Duodenal mucosa (tissue), 2 donors: Measurements from ENCODE around the gene TCFL5.

Experiments used
- H3K27ac ChIP-seq: one replicate; pipeline ENCODE4 v1.7.0; 2013; ENCODE audit warnings: low read depth, low read length
- H3K27me3 ChIP-seq, 2 donors: one replicate each; pipeline ENCODE4 v1.7.0; 2013; ENCODE audit warnings: low read length in 2 of 2, control low read depth in 1 of 2; ENCODE audit not compliant: insufficient read depth in 2 of 2, control insufficient read depth in 1 of 2
- H3K36me3 ChIP-seq, 2 donors: one replicate each; pipeline ENCODE4 v1.7.0; 2013; ENCODE audit warnings: low read length in 2 of 2, control low read depth in 1 of 2; ENCODE audit not compliant: insufficient read depth in 2 of 2, control insufficient read depth in 1 of 2
- H3K4me1 ChIP-seq, 2 donors: one replicate each; pipeline ENCODE4 v1.7.0; 2013; ENCODE audit warnings: low read length in 2 of 2, control low read depth in 1 of 2; ENCODE audit not compliant: insufficient read depth in 2 of 2, control insufficient read depth in 1 of 2
- H3K4me3 ChIP-seq, 2 donors: one replicate each; pipeline ENCODE4 v1.7.0; 2013; ENCODE audit warnings: low read length in 2 of 2, low read depth in 1 of 2
- H3K9ac ChIP-seq, 2 donors: one replicate each; pipeline ENCODE4 v1.7.0; 2013; ENCODE audit warnings: low read length in 2 of 2, low read depth in 1 of 2
- H3K9me3 ChIP-seq, 2 donors: one replicate each; pipeline ENCODE4 v1.7.0; 2013; ENCODE audit warnings: low read length in 2 of 2, control low read depth in 1 of 2; ENCODE audit not compliant: control insufficient read depth in 1 of 2

TCFL5 gene

DNA sequence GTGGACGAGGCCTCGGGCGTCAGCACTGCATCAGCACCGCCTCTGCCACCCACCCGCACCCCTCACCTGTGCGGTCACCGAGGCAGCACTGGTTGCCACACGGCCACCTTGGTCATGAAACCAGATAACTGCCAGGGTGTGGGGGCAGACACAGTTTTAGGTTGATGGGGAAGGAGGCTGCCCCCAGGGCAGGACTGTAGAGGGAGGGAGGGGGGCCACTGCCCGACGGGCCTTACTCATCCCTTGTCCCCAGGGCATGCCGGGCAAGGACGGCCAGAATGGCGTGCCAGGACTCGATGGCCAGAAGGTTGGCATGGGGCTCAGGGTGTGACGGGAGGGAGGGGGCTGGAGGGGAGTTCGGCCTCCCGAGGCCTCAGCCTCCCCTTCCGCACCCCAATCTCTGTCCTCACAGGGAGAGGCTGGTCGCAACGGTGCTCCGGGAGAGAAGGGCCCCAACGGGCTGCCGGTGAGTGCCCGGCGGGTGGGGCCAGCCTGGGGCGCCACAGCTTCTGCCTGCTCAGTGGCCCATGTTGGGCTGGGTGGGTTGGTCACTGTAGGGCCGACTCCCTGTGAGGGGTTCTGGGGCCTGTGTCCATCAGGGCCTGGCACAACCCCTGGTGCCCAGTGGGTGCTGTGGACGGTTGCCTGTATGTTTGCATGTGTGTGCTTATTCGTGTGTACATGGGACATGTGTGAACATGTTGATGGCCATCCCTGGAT lies 33.0 kb downstream of the TCFL5 start:
- Histone ChIP-seq H3K27me3 (no peaks in the 10 kb centered on the region), H3K36me3 (no peaks in the 10 kb centered on the region), H3K27ac (no peak overlapping the region), H3K4me1 (peaks cover 29 to 31% of the 10 kb centered on the region in 2 donors), H3K9ac (no peak overlapping the region), H3K4me3 (no peak overlapping the region), H3K9me3 (no peaks in the 10 kb centered on the region)

DNA sequence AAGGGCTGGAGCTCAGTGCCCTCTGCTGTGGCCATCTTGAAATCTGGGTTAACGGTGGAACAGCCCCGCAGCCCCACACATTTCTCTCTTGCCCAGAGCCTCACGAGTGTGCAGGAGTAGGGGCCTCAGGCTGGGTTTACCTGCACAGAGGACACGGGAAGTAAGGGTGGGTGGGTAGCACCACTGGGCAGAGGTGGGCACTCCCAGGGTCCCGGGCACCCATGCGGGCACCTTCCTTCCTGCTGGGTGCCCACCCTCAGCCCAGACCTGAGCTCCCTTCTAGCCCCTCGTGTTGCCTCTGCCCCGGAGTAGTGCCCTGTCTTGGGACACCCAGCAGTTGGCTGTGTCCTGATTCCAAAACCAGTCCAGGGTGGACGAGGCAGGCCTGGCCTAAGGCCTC lies 33.6 kb downstream of the TCFL5 start:
- Histone ChIP-seq H3K27ac (no peak overlapping the region), H3K4me3 (no peak overlapping the region), H3K9me3 (no peaks in the 10 kb centered on the region), H3K9ac (no peak overlapping the region), H3K36me3 (no peaks in the 10 kb centered on the region), H3K4me1 (peaks cover 28 to 30% of the 10 kb centered on the region in 2 donors), H3K27me3 (no peaks in the 10 kb centered on the region)

DNA sequence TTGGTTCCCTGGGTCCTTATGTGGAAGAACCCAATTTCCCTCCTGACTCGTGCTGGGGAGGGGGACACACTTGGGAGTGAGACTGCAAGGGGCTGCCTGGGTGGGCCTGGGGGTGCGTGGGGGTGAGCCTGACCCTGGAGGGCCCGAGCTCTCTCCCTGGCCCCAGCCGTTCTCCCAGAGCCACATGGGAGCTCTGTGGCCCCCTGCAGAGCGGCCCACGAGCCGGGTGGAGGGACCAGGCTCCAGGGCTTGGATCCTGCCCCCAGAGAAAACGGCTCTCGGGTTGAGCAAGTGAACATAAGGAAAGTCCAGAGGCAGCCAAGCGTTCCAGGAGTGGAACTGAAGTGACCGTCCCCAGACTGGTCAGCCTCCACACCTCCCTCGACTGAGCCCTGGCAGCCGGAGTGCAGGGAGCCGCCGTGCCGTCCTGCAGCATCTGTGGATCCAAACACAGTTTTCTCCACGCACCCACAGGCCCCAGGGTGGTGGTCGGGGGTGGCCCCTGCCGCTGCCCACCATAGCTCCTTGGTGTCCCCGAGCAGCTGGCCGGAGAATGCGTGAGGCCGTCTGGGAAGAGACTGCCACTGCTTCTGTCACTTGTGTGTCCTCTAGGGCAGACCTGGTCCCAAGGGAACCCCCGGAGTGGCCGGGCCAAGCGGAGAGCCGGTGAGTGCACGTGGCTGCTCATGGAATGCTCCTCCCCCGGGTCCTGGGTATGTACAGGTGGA lies 34.1 kb downstream of the TCFL5 start:
- H3K4me1 ChIP-seq, result peaks cover 22 to 24% of the 10 kb centered on the region in 2 donors
- no peak overlapping the region for H3K9ac ChIP-seq
- H3K27me3 ChIP-seq, result no peaks in the 10 kb centered on the region
- no peak overlapping the region for H3K4me3 ChIP-seq
- H3K36me3 ChIP-seq, result no peaks in the 10 kb centered on the region
- no peak overlapping the region for H3K27ac ChIP-seq
- H3K9me3 ChIP-seq, result no peaks in the 10 kb centered on the region

DNA sequence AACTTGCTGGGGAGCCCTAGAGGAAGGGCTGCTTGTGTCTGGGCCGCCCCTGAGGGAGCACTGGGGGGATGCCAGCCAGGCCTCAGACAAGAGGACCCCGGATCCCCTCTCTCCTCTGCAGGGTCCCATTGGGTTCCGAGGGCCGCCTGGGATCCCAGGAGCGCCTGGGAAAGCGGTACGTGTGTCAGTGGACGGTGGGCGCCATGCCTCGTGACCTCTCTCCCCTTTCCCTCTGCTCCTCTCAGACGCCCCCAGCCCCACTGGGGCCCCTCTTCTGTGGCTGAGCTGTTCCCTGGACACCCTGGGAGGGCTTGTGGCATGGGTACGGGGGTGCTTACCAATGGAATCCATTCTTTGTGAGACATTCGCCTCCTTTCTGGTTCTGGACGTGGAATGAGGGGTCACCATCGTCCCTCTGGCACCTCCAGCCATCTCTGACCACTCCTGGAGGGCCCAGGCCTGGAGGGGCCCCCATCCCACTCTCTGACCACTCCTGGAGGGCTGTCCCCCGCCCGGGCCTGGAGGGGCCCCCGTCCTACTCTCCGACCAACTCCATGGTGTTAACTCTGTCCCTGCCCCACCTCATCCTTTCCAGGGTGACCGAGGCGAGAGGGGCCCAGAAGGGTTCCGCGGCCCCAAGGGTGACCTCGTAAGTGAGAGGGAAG lies 34.8 kb downstream of the TCFL5 start:
- Histone ChIP-seq H3K27ac (no peak overlapping the region), H3K4me1 (peaks cover 15 to 17% of the 10 kb centered on the region in 2 donors), H3K36me3 (no peaks in the 10 kb centered on the region), H3K9ac (no peak overlapping the region), H3K9me3 (no peaks in the 10 kb centered on the region), H3K27me3 (no peaks in the 10 kb centered on the region), H3K4me3 (no peak overlapping the region)

DNA sequence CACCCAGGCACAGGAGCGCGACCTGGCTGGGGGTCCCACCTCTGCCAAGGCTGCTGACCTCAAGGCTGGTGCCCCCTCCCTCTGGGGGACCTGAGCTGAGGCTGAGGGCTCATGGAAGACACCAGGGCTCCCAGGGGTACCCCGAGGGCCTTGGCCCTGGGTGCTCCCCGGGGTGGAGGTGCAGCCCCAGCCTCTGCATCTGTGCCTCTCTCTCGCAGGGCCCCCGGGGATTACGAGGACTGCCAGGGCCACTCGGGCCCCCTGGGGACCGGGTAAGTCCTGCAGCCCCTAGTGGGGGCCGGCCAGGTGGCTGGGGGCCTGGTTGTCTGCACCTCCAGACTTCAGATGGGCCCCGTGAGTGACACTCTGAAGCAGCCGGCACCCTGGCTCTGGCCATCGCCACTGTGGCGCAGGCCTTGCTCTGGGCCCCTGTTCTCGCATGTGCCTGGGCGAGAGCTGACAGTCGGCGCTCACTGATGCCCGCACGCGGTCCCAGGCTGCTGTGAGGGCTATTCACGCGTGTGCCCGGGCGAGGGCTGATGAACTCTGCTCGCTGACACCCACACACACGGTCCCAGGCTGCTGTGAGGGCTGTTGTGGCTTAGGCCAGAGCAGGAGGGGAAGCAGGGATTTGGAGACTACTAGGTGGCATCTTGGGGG lies 35.5 kb downstream of the TCFL5 start:
- H3K4me3 ChIP-seq, result no peak overlapping the region
- H3K9me3 ChIP-seq, result no peaks in the 10 kb centered on the region

DNA sequence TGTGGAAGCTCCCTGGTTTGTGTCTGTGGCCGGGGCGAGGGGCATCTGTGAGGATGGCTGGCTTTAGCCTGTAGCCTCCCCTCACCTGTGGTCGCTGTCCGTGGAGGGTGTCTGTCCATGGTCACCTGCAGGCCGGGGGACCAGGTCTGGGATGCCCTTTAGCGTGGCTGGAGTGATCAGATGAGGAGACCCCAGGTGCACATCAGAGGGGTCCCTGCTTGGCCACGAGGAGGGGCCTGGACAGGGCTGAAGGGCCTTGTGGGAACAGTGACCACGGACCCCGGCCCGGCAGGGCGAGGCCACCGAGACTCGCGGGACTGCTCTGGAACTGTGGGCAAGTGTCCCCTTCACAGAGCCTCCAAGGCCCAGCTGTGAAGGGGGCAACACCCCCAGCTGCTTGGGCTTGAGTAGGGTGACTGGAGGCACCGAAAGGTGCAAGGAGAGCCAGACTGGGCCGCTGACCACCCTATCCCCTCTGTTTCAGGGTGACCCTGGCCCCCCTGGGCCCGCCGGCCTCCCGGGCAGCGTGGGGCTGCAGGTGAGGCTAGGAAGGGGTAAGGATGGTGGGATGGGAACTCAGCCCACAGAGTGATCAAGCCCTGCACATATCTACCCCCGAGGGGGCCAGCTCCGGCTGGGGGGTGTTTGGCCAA lies 36.2 kb downstream of the TCFL5 start:
- H3K4me3 ChIP-seq, result no peak overlapping the region
- no peaks in the 10 kb centered on the region for H3K9me3 ChIP-seq
- no peaks in the 10 kb centered on the region for H3K36me3 ChIP-seq
- no peak overlapping the region for H3K27ac ChIP-seq
- peaks cover 7 to 8% of the 10 kb centered on the region in 2 donors for H3K4me1 ChIP-seq
- H3K9ac ChIP-seq, result no peak overlapping the region
- peaks cover 0 to 2% of the 10 kb centered on the region in 2 donors for H3K27me3 ChIP-seq

More for the DNA sequence above, 35.5 kb downstream of the TCFL5 start:
- Histone ChIP-seq H3K27me3 (no peaks in the 10 kb centered on the region), H3K9ac (no peak overlapping the region), H3K36me3 (no peaks in the 10 kb centered on the region), H3K4me1 (peaks cover 9 to 10% of the 10 kb centered on the region in 2 donors), H3K27ac (no peak overlapping the region)

DNA sequence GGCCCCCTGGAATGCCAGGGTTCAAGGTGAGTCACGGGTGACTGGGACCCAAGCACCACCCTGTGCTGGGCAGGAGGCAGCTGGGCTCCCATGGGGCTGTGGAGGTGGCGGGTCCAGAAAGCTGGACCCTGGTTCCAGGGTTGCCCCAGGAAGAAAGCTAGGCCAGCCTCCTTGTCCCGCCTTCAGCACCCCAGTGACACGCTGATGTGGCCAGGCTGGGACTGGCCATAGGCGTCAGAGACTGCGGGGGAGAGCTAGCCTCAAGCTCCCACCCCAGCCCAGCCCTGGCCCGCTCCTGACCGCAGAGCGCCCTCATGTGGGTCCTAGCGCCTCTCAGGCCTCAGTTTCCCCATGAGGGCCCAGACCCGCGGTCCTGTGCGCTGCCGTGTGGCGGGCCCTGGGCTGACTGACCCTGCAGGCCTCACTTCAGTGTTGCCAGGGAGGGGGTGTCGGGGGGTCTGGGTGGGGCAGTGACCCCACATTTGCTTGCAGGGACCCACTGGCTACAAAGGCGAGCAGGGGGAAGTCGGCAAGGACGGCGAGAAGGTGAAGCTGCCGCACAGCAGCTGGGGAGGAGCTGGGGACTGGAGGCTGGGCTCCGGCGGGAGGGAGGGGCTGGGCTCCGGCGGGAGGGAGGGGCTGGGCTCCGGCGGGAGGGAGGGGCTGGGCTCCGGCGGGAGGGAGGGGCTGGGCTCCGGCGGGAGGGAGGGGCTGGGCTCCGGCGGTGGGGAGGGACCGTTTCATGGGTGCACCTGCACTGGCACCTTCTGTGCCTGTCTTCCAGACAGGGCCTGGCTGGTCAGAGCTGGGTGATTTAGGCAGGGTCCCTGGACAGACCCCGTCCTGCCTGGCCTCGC lies 36.9 kb downstream of the TCFL5 start:
- Histone ChIP-seq H3K4me1 (peaks cover 7 to 8% of the 10 kb centered on the region in 2 donors), H3K4me3 (peak overlapping the region; percentile 54 to 58), H3K9ac (peak overlapping the region in 1 of 2 donors; percentile 56), H3K36me3 (no peaks in the 10 kb centered on the region), H3K27ac (no peak overlapping the region), H3K27me3 (peaks cover 0 to 3% of the 10 kb centered on the region in 2 donors), H3K9me3 (no peaks in the 10 kb centered on the region)

DNA sequence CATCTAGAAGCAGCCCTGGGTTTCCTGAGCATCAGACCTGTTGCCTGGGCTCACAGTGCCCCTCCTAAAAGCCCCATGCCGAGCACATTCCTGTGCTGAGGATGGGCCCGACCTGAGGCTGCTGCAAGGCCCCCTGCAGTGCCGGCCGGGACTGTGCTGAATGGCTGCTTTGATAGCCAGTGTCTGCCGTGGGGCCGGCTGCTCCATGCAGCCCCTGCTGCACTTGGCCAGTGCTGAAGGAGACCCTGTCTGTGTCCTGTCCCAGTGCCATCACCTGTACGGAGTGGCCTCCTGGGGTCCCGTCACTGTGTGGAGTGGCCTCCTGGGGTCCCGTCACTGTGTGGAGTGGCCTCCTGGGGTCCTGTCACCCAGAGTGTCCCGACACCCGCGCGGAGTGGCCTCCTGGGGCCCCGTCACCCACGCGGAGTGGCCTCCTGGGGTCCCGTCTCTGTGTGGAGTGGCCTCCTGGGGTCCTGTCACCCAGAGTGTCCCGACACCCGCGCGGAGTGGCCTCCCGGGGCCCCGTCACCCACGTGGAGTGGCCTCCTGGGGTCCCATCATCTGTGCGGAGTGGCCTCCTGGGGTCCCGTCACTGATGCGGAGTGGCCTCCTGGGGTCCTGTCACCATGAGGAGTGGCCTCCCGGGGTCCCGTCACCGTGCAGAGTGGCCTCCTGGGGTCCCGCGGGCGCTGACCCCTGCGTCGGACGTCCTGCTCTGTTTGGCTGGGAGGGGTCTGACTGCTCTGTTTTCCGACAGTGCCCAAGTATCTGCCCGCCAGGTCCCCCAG lies 37.7 kb downstream of the TCFL5 start:
- H3K4me1 ChIP-seq, result peaks cover 10 to 15% of the 10 kb centered on the region in 2 donors
- peaks cover 3% of the 10 kb centered on the region in 2 donors for H3K27me3 ChIP-seq
- no peak overlapping the region for H3K27ac ChIP-seq
- peak overlapping the region in 1 of 2 donors; percentile 56 for H3K9ac ChIP-seq
- no peaks in the 10 kb centered on the region for H3K36me3 ChIP-seq
- no peaks in the 10 kb centered on the region for H3K9me3 ChIP-seq
- no peak overlapping the region for H3K4me3 ChIP-seq
